B cell (primary cell): ENCODE results near the gene SDC4. TPM values are rescaled to one million over a fixed set of nuclear protein-coding genes. Genes with fewer than 3 reads are reported as not detected.

Experiments used
- ATAC-seq: fragments of 200-7000 bp; cut with Tn5 transposase; one replicate; pipeline ENCODE4 v1.10.0; 2021; ENCODE audit warnings: low read depth, mild to moderate bottlenecking, moderate number of reproducible peaks, moderate library complexity
- CTCF ChIA-PET: fragments of 350-600 bp; sonication (Branson Sonifier 250); formaldehyde crosslinking; loops from one replicate; lab custom pipeline; 2021; ENCODE audit warnings: antibody characterized with exemption, inconsistent platforms; lab: Charles Lee
- POLR2A ChIA-PET: fragments of 350-600 bp; sonication (Branson Sonifier 250); formaldehyde crosslinking; loops from one replicate; lab custom pipeline; 2021; ENCODE audit warnings: antibody characterized with exemption; lab: Charles Lee
- DNase-seq: peaks from one replicate; pipeline ENCODE4 v3.0.0; 2013
- H2AFZ ChIP-seq: 2 replicates; pipeline ENCODE4 v1.6.1; 2012; ENCODE audit warnings: mild to moderate bottlenecking, low read depth, low read length; ENCODE audit not compliant: insufficient read depth, poor library complexity, severe bottlenecking
- H3K27ac ChIP-seq, 2 donors: 1 replicate in 1 of 2; 2 replicates in 1 of 2; pipeline ENCODE4 v1.5.1; 2012 to 2013; ENCODE audit warnings: low read length in 2 of 2, mild to moderate bottlenecking in 2 of 2, moderate library complexity in 1 of 2
- H3K27me3 ChIP-seq, 4 experiments: fragments of 200-600 bp in 1 of 4; sonication (generic) in 1 of 4; replicated peaks in 1 of 4; 1 replicate in 2 of 4; 2 replicates in 2 of 4; pipeline versions ENCODE4 v1.6.1 to v1.7.0; 2013 to 2016; ENCODE audit warnings: low read length in 3 of 4, mild to moderate bottlenecking in 2 of 4, mixed read lengths in 1 of 4, moderate library complexity in 1 of 4; ENCODE audit not compliant: insufficient read depth in 4 of 4, control insufficient read depth in 3 of 4; ENCODE audit errors: control extremely low read depth in 1 of 4
- H3K36me3 ChIP-seq, 2 experiments: replicated peaks in 1 of 2; 1 replicate in 1 of 2; 2 replicates in 1 of 2; pipeline versions ENCODE4 v1.6.1 to v1.7.1; 2013; ENCODE audit warnings: low read length in 1 of 2; ENCODE audit not compliant: insufficient read depth in 2 of 2, control insufficient read depth in 1 of 2; ENCODE audit errors: control extremely low read depth in 1 of 2, extremely low read depth in 1 of 2
- H3K4me1 ChIP-seq, 2 donors: fragments of 200-600 bp in 1 of 2; sonication (generic) in 1 of 2; 1 replicate in 1 of 2; 2 replicates in 1 of 2; pipeline versions ENCODE4 v1.5.1 to v1.6.1; 2013 to 2017; ENCODE audit warnings: low read length in 2 of 2; ENCODE audit not compliant: control insufficient read depth in 2 of 2, insufficient read depth in 2 of 2
- H3K4me2 ChIP-seq: replicated peaks from 2 replicates; pipeline ENCODE3; 2012; ENCODE audit warnings: mild to moderate bottlenecking, low read depth, low read length; ENCODE audit not compliant: poor library complexity, severe bottlenecking
- H3K4me3 ChIP-seq, 5 experiments: fragments of 200-600 bp in 1 of 5; sonication (generic) in 1 of 5; 1 replicate in 3 of 5; 2 replicates in 2 of 5; pipeline versions ENCODE4 v1.5.1 to v1.7.0; 2011 to 2016; ENCODE audit warnings: low read length in 4 of 5, mild to moderate bottlenecking in 4 of 5, low read depth in 2 of 5, control low read depth in 1 of 5, moderate library complexity in 1 of 5; ENCODE audit not compliant: insufficient read depth in 1 of 5; ENCODE audit errors: control extremely low read depth in 1 of 5, extremely low read depth in 1 of 5
- H3K79me2 ChIP-seq: fragments of 200-600 bp; sonication (generic); one replicate; pipeline ENCODE4 v1.6.0; 2016; ENCODE audit warnings: low read length; ENCODE audit not compliant: control insufficient read depth, insufficient read depth
- H3K9ac ChIP-seq: fragments of 200-600 bp; sonication (generic); 2 replicates; pipeline ENCODE4 v1.6.1; 2017; ENCODE audit warnings: mild to moderate bottlenecking, low read length, moderate library complexity
- H3K9me3 ChIP-seq, 3 donors: one replicate each; pipeline versions ENCODE4 v1.6.1 to v1.7.1; 2013; ENCODE audit warnings: low read length in 2 of 3; ENCODE audit not compliant: control insufficient read depth in 2 of 3, insufficient read depth in 1 of 3; ENCODE audit errors: control extremely low read depth in 1 of 3
- H4K20me1 ChIP-seq: 2 replicates; pipeline ENCODE4 v1.6.0; 2012; ENCODE audit warnings: mild to moderate bottlenecking, low read length; ENCODE audit not compliant: insufficient read depth, control insufficient read depth, poor library complexity, severe bottlenecking
- H3K27ac Mint-ChIP-seq: one replicate; pipeline ENCODE4 v1.8.0; 2021; ENCODE audit warnings: mixed read lengths
- H3K27me3 Mint-ChIP-seq: one replicate; pipeline ENCODE4 v1.8.0; 2021; ENCODE audit warnings: mixed read lengths
- H3K4me1 Mint-ChIP-seq: one replicate; pipeline ENCODE4 v1.8.0; 2021; ENCODE audit warnings: mixed read lengths
- H3K4me3 Mint-ChIP-seq: one replicate; pipeline ENCODE4 v1.8.0; 2021; ENCODE audit warnings: mixed read lengths
- H3K9me3 Mint-ChIP-seq: one replicate; pipeline ENCODE4 v1.8.0; 2022; ENCODE audit warnings: mixed read lengths; ENCODE audit not compliant: insufficient read depth
- CTCF ChIP-seq: fragments of 200-600 bp; IDR thresholded peaks from one replicate; pipeline ENCODE4 v1.8.0; 2022; ENCODE audit warnings: antibody characterized with exemption, mild to moderate bottlenecking
- EZH2 ChIP-seq: IDR thresholded peaks from 2 replicates; pipeline ENCODE4 v1.6.1; 2012; ENCODE audit warnings: borderline replicate concordance, low read depth, mild to moderate bottlenecking, moderate library complexity, low read length; ENCODE audit not compliant: insufficient read depth, poor library complexity, severe bottlenecking
- whole genome bisulfite sequencing: methylation state at CpG from one replicate; pipeline ENCODE4 v1.1.5; 2013; ENCODE audit warnings: missing lambda C conversion rate; ENCODE audit not compliant: insufficient coverage; 5-methylcytosine and 5-hydroxymethylcytosine counted together
- intact Hi-C: fragments of 100-400 bp; cut with micrococcal nuclease; formaldehyde crosslinking; loops from one replicate; pipeline ENCODE4 v1.10.0; 2022
- polyA plus RNA-seq: library from polyadenylated mRNA; depleted of rRNA; stranded (reverse); fragments of >200 nt; gene quantifications from 2 replicates; pipeline ENCODE4 v1.2.3, GENCODE V29; 2012
- total RNA-seq, 2 donors: library from RNA; stranded (reverse); fragments of 120-200 nt in 1 of 2; gene quantifications; 1 replicate in 1 of 2; 2 replicates in 1 of 2; pipeline versions ENCODE4 v1.2.3 to v1.2.4, GENCODE V29; 2013 to 2022

The SDC4 gene
- total and polyA plus RNA-seq, 2 donors (not counting 1 experiment from before 2014, with no cell fraction given): 0.04 TPM; not detected in 1

GRCh38 chr20:45317826-45318225, 30.4 kb downstream of the SDC4 start:
- POLR2A ChIA-PET: no interaction called here
- H3K9ac ChIP-seq: no peak overlapping the region
- no peak for ATAC-seq
- H3K4me3 ChIP-seq: no peak overlapping the region
- intact Hi-C loops: loop anchor here (2.0 kb wide), 2 partner anchors 51 to 119 kb away; no protein-coding TSS in a partner anchor
- peaks cover 0 to 12% (median 3%) of the 10 kb centered on the region in 3 donors for H3K9me3 ChIP-seq
- Mint-ChIP-seq H3K4me3 (no peak overlapping the region), H3K9me3 (no peaks in the 10 kb centered on the region), H3K27me3 (peaks cover 29% of the 10 kb centered on the region), H3K4me1 (peaks cover 24% of the 10 kb centered on the region), H3K27ac (no peak overlapping the region)
- no peaks in the 10 kb centered on the region for H3K79me2 ChIP-seq
- no peak for DNase-seq
- H3K36me3 ChIP-seq: no peaks in the 10 kb centered on the region
- TF ChIP-seq EZH2 (no peak), CTCF (no peak)
- peaks cover 0 to 40% (median 14%) of the 10 kb centered on the region in 4 experiments for H3K27me3 ChIP-seq
- H3K4me2 ChIP-seq: no peak overlapping the region
- H4K20me1 ChIP-seq: no peaks in the 10 kb centered on the region
- H3K4me1 ChIP-seq: peaks cover 37 to 44% of the 10 kb centered on the region in 2 donors
- CTCF ChIA-PET: interaction anchor here (0.7 to 7.9 kb wide), 10 partner anchors 18 to 450 kb away, joined by 3 to 135 read pairs (median 6); partner anchors contain the start of gene SDC4
- WGBS: 80% methylated on average over 1 of the region's 3 CpGs
- no peak overlapping the region for H3K27ac ChIP-seq
- no peak overlapping the region for H2AFZ ChIP-seq

- TF ChIP-seq CTCF: no peak
- TF ChIP-seq EZH2: no peak
- Histone ChIP-seq H3K4me1 (peaks cover 43 to 49% of the 10 kb centered on the region in 2 donors), H3K9ac (no peak overlapping the region), H3K9me3 (peaks cover 0 to 15% (median 2%) of the 10 kb centered on the region in 3 donors), H3K4me3 (no peak overlapping the region), H3K27ac (no peak overlapping the region), H3K27me3 (peaks cover 0 to 53% (median 18%) of the 10 kb centered on the region in 4 experiments), H2AFZ (peak overlapping the region; percentile 2), H3K79me2 (no peaks in the 10 kb centered on the region), H4K20me1 (no peaks in the 10 kb centered on the region), H3K36me3 (no peaks in the 10 kb centered on the region), H3K4me2 (peak overlapping the region; percentile 42)
- peaks cover 26% of the 10 kb centered on the region for H3K4me1 Mint-ChIP-seq
- no peak overlapping the region for H3K27ac Mint-ChIP-seq
- H3K9me3 Mint-ChIP-seq: no peaks in the 10 kb centered on the region
- ChIA-PET POLR2A (no interaction called here), CTCF (interaction anchor here (1.0 to 7.9 kb wide), 6 partner anchors 25 to 458 kb away, joined by 3 to 135 read pairs (median 11); no protein-coding TSS in a partner anchor)
- no peak for DNase-seq
- no peak for ATAC-seq
- H3K4me3 Mint-ChIP-seq: no peak overlapping the region
- peaks cover 39% of the 10 kb centered on the region for H3K27me3 Mint-ChIP-seq
- intact Hi-C loops: no loop called here
- 28% methylated on average over 65 of the region's 71 CpGs for WGBS
Observed at GRCh38 chr20:45316150-45317080, 31.8 kb downstream of the SDC4 start.
